GM18526 (cell line): Measurements from ENCODE around the gene CLNK.
A peak's percentile ranks its signal among the peaks of the same experiment; 100 is the strongest.

Experiments used
- POLR2A ChIP-seq: IDR thresholded peaks from 3 replicates; pipeline ENCODE4 v1.6.1; 2011; ENCODE audit not compliant: insufficient read length; ENCODE audit errors: extremely low read depth

The CLNK gene, protein sequence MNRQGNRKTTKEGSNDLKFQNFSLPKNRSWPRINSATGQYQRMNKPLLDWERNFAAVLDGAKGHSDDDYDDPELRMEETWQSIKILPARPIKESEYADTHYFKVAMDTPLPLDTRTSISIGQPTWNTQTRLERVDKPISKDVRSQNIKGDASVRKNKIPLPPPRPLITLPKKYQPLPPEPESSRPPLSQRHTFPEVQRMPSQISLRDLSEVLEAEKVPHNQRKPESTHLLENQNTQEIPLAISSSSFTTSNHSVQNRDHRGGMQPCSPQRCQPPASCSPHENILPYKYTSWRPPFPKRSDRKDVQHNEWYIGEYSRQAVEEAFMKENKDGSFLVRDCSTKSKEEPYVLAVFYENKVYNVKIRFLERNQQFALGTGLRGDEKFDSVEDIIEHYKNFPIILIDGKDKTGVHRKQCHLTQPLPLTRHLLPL

GRCh38 chr4:10684631-10685030 lies at the start of gene CLNK:
CLNK (minus strand) TSS chr4:10684768; CDS start chr4:10667869, 16,899 bp downstream.
- TF ChIP-seq POLR2A = peak; percentile 84

DNA sequence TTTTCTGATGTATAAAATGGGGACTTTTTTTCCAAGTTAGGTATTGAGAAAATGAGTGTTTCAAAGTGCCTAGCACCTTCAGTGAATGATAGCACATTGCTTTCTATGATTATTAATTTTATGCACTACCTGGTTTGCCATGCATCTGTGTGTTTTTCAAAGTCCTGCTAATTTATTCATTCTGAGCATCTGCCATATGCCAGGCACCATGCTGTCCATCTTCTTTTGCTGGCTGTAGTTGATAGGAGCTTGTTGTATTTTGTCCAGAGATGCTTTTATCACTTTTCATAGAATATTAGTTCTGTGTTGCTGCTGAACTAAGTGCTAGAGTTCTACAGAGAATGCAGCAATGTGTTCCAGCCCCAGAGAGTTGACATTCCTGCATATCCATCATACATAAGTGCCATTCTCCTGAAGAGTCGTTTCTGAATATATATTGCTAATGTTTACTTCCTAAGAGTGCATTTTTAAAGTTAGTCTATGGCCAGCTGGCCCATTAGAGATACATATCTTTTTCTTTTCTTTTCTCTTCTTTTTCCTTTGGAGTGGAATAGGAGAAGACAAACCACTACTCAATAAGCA lies 49.0 kb upstream of the CLNK start:
- TF ChIP-seq POLR2A = no peak

GRCh38 chr4:10732914-10733415 lies 48.4 kb upstream of the CLNK start:
- no peak for TF ChIP-seq POLR2A

GRCh38 chr4:10732235-10732913 lies 47.8 kb upstream of the CLNK start:
- peak; percentile 31 for TF ChIP-seq POLR2A

DNA sequence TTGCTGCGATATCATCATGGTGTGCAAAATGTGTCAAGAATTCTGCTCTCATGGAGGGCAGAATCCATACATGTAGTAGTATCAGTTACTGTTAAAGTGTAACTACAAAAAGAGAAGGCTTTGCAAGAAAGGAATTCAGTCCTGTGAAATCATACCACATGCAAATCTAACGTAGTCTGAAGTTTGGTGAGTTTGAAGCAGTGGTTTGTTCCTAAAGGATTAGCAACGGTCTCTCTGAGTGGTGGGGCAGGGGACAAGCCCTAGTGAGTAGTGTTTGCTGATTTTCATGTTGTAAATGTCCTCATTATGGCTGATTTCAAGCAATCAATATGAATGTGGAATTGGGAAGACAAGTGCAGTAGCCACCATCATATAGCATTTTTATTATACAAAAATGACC lies 47.1 kb upstream of the CLNK start:
- TF ChIP-seq POLR2A = no peak

DNA sequence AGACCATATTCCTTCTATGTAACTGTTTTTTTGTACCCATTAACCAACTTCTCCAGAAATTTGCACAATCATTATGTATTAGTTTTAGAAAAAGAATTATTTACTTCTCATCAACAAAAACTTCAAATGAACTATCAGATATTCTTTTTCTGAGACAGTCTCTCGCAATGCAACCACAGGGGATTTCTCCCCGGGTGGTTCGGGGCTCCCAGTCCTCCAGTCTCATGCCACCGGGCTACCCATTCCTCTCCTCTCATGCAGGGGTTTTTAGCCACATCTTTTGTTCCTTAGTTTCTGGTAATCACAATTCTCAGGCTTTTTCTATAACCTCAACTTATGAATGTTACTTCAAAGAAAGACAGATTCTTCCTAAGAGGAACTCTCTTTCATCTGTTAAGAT lies 46.6 kb upstream of the CLNK start:
- TF ChIP-seq POLR2A = no peak

GRCh38 chr4:10730590-10730989 lies 46.0 kb upstream of the CLNK start:
- no peak for TF ChIP-seq POLR2A

DNA sequence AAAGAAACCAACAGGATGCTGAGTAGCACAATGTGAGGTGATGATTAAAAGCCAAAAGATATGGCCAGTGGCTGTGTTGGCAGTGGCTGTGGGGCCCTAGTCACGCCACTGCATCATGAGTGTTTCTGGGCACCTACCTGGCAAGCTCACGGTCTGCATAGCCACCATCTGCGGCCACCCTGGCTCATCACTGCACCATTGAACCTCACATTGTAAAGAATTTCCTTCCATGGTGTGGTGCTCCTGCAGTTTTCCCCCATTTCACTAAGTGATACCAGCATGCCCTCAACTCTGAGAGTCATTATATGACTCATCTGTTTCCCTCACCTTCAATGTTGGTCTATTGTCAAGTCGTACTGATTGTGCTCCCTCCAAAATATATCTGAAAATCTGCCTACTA lies 45.5 kb upstream of the CLNK start:
- no peak for TF ChIP-seq POLR2A

DNA sequence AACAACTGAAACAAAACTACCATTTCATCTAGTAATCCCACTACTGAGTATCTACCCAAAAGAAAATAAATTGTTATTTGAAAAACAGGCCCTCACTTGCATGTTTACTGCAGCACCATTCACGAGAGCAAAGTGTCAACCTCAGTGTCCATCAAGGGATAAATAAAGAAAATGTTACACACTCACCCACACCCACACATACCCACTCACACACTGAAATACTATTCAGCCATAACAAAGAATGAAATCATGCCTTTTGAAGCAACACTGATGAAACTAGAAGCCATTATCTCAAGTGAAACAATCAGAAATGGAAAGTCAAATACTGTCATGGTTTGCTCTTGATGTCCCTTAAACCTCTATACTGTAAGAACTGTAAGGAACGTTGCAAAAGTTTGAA lies 44.8 kb upstream of the CLNK start:
- no peak for TF ChIP-seq POLR2A

- TF ChIP-seq POLR2A = no peak
Observed at GRCh38 chr4:10728016-10728415, 43.4 kb upstream of the CLNK start.

GRCh38 chr4:10727140-10727880 lies 42.7 kb upstream of the CLNK start:
- TF ChIP-seq POLR2A = no peak

- no peak for TF ChIP-seq POLR2A
Observed at GRCh38 chr4:10722957-10723356, 38.4 kb upstream of the CLNK start.

- TF ChIP-seq POLR2A = no peak
Observed at GRCh38 chr4:10721616-10722015, 37.0 kb upstream of the CLNK start.

DNA sequence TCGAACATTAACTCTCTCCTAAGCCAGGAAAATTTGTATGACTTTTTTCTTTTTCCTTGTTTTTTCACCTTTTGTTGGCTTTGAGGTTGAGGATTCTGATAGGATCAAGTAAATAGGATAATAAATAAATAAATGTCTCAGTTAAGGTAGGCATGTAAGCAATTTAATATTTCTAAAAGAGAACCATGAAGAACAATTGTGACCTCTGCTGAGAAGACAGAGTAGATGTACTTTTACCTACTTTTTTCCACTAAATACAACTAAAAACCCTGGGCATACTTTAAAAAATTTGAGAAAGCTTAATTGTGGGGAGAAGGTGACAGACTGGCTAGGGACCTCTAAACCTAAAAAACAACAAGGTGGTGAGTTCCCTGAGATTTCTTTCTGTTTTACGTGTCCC lies 31.6 kb upstream of the CLNK start:
- TF ChIP-seq POLR2A = no peak

DNA sequence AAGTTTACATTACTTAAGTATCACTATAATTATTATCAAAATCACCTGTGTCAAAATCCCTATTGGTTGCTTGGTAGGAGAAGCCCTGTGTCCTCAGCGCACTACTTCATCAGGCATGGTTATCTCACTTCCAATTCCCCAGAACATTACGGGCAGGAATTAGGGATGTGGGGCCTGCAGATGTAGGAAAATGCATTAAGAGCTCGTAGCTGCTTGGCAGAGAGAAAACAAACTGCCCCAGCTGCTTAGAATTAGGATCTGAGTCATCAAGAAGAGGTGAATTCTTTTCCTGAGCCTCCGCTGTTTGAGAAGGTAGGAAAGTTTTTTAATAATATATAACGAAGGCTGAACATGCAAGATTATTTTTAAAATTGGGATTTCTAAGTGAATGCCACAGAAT lies 31.1 kb upstream of the CLNK start:
- no peak for TF ChIP-seq POLR2A
